Activated T-helper 9 cell treated with anti-CD3 and anti-CD28 coated beads, Interleukin-2, amount 50 U/mL, for 16 hours (primary cell): Measurements from ENCODE around the gene MET.

Experiments used
- DNase-seq: peaks from one replicate; pipeline ENCODE4 v3.0.0-alpha.2; 2020; ENCODE audit warnings: low read depth

The MET gene

DNA sequence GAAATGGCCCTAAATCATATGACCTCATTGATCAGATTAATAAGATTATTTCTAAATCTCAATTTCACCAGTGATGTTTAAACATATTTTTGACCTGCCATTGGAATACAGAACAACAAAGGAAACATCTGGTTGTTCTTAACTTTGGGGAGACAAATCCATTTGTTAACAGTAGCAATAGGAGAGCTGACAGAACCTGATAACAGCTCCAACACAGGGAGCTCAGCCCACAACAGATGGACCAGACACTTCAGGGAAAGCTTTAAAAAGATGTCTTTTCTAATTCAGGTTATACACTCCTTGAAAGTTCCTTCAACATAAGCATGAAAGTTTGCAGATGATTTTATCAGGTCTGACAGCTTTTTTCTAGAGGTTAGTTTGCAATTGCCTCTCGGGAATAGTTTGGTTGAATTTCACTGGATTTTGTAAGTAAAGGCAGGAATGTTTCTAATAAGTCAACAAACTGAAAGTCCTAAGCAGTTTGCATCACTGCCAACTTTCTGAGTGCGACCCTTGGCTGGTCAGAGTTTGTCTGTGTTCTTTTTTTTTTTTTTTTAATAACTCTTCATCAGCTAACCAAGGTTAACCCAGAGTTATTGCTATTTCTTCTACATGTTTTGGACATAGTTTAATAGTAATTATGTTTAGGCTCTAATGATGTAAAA, 6.5 kb upstream of the MET start:
- DNase-seq, result no peak

DNA sequence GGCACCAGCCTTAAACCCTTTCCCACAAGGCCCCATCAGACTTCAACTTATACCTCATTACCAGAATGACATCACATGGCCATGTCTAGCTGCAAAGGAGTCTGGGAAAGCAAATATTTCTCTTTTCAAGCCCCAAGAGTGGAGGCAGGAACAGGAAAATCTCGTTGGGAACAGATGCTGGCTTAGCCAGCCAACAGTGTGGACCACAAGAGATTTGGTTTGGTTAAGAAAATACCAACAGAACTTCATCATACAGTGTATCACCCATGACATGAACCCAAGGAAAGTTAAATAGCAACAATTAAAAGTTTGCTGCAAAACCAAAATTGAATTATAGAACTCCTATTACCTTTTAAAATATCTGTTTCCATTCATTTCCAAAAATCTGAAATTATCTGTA, 2.2 kb upstream of the MET start:
- DNase-seq, result no peak

DNA sequence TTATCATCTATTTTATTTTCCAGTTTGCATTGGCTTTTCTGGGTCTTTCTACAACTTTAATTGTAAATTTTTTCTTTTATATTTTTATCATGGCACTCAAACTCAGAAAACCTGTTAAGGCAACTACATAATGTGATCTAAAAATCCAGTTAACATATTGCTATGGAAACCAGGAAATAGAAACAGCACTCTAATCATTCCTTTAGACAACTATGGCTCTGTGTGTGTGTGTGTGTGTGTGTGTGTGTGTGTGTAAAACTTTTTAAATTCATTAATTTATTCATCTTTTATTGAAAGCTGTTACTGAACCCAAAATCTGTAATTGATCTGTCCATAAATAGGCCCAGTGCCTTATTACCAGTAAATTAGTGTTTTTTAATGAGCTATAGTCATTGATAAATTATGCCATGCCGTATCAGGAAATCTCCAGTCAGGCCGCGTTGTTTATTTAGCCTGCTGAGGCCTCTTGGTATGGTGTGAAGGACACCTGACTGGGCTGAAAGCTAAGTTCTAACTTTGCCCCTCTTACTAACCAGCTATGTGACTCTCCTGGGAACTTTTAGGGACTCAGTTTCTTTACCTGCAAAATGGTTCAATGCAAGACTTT, 1.5 kb upstream of the MET start:
- DNase-seq, result no peak

DNA sequence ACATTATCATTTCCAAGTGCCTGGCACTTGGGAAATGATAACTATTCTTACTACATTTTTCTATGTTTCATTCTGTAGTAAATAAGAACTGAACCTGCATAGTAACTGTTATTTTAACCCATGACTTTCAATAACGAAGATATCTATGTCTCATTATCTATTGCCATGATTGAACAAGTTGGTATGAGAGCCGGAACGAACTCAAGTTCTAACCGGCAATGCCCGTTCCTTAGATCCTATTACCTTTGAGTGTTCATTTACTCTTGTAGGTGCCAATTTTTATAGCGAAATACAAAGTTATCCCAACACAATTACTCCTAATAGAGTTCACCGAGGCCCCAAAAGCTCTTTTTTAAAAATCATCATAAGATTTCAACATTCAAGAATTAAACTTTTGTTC, 885 bp upstream of the MET start:
- no peak for DNase-seq

DNA sequence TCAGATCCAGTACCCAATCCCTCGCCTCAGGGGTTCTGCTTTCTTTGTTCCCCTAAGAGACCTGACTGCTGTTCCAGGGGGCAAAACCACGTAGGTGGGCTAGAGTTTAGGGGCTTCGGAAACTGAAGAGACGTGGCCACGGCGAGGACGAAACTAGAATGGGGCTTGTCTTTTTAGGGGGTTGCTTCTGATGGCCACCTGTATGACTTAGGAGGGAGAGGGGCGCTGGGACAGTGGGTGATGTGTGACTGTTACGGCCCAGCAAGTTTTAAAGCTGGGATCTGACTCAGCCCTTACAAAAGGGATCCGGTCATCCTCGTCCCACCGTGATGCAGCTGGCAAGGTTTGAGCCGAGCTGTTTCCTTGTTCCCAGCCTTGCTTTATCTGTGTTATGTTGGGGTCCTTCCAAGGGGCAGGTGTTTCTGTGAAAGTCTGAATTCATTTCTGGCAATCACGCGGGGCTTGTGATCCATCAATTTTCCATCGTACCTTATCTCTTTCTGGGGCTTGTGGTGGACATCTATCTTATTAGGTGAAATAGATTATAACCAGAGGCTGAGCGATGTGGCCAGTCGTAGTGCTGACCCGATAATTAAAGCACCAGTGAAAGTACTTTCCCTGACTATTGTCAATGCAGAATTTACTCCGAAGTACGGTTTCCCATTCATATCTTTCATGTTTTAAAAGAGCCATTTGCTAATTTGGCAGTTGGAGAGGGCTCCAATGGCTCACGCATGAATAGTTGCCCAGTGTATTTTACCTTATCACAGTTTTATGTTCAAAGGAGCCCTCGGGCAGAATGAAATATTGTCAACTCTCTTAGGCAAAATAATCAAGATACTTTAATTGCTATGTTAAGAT, 830 bp downstream of the MET start:
- no peak for DNase-seq

DNA sequence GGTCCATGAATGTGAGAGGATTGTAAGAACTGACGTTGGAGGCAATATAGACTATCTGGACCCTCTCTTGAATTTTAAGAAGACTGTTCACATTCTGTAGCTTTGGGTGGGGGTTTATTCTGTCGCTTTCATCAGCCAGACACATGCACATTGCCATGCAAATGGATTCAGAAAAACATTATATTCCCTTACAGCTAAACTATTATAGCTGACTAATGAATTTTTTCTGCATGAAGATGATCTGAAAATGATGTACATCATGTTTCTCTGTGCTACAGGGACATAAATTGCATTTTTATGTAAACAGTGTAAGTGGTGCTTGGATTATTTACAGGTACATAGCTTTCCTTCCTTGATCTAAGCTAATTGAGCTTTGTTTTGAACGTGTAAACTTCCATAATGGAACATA, 1.5 kb downstream of the MET start:
- DNase-seq, result no peak

DNA sequence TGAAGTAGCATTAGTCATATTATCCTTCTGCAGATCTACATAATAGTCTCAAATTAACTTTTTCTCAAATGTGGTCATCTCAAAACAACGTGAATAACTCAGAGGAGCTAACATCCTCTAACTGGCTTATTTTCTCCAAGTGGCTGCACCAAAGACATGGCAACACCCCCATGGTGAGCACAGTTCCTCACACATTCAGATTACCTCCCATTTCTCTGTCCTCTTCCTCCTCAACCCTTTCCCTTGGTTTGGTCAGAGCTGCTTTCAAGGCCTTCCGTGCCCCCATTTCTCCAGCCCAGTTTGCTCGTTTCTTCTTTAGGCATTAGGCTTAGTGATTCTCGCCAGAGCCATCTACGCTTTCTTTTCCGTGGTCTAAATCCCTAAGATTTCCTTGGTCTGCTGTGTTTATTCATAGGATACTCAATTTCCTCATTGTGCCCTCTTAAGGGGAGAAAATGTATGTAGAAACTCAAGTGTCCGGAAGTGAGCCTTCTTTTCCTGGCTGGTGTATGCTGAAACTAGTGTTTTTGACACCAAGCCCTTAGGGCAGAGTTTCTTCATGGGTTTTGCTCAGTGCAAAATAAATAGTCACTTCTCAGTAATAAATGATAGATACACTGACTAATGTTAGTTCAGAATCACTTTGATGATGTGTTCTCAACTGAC, 2.6 kb downstream of the MET start:
- no peak for DNase-seq

DNA sequence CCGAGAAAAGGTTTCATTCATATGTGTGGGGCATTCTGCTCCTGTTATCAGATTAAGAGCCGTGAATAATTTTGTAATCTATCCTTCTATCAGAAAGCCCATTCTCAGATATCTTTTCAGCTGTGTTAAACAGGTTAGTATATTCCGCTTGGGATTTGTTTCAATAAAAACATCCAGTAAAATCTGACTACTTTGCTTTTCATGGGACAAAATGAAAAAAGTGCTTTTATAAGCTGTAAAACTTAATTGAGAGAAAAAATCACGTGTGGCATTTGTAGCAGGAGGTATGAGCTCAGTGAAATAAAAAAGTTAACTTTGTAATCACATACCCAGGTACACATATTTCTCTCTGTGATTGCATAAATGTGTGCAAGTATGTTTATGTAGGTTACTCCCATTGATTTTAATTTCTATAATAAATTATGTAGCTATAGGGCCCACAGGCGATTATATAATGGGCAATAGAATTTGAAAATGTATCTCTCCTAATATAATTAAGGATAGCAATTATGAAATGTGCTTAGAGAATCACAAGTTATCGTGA, 3.9 kb downstream of the MET start:
- DNase-seq, result no peak

DNA sequence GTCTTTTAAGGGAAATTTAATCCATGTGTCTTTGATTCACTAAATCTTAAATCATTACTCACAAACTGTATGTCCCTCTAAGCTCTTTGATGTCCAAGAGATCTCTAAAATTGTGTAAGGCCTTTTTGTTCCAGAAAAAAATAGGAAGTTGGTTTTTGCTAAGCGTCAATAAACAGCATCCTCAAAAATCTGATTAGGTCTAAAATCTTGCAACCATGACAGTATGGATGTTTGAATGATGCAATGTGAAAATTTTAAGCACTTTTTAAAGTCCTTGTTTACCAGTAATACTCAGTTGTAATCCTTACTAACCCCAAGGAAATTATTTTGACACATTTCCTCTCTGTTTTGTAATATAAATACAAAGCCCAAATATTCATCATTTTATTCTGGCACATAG, 6.8 kb downstream of the MET start:
- no peak for DNase-seq

DNA sequence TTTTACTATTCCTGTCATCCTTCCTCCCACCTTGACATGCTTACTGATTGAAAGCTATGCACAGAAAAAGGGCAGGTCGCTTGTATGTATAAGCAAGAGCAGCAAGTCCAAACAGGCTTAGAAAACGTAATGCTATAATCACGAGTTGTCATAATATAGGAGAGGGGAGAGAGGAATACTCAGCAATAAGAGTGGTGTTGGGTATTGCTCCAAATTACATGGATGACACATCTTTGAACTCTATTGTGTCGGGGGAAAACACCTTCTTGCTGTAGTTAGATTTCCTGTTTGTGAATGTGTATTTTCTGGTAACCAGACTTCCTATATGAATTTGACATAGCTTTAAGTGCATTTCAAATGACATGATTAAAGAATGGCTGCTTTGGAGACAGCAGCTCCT, 7.5 kb downstream of the MET start:
- no peak for DNase-seq

DNA sequence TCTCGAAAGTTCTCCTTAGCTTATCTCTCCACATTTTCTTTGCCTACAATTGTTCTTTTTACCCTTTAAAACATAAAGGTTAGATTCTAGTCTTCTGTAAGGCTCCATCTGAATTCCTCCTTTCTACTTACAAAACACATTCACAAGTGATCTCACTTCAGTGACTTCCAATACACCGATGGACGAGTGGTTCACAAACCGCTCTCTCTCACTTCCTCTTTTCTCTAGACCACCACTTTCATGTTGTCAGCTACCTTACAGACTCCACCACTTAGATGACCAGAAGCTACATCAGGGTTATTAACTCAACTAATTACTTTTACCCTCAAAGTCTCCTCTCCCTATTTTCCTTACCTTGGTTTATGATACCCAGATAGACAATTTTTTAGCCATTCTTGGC, 11.8 kb downstream of the MET start:
- no peak for DNase-seq

DNA sequence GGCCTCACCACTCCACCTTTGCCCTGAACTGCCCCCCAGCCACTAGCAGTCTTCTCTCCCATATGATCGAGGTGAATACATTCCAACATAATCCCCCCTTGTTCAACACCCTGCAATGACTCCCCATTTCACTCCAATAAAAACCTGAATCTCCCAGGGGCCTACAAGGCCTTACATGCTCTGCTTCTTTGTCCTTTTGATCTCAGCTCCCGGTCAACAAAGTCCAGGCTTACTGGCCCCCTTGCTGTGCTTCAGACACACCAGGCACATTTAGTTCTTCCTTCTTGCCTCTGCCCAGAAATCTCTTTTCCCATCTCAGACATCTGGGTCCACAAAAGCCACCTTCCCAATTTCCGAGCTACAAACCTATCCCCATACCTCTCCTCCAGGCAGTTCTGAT, 14.0 kb downstream of the MET start:
- no peak for DNase-seq

DNA sequence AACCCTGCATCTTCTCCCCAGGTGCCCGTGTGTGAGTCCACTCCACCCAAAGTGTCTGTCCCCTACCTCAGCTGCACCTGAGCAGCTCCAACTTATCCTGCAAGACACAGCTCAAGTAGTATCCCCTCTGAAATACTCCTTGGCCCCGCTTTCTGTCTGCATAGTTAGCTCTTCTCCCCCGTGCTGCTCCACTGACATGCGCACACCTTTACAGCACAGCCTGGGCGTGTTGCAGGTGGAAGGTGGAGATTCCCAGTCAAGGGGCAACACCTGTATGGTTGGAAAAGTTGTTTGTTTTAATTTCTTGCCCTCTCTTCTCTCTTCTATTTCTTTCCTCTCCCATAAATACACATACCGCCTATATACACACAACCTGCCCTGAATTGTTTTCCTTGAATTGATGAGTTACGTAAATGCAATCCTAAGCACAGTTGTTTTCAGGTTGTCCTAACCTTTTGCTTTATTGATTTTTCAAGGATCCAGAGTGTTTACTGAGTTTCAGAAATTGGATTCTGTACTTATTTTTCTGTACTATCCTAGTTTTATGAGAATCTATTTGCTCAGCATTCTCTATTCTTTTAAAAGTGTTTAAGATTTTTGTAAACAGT, 14.9 kb downstream of the MET start:
- DNase-seq, result no peak

DNA sequence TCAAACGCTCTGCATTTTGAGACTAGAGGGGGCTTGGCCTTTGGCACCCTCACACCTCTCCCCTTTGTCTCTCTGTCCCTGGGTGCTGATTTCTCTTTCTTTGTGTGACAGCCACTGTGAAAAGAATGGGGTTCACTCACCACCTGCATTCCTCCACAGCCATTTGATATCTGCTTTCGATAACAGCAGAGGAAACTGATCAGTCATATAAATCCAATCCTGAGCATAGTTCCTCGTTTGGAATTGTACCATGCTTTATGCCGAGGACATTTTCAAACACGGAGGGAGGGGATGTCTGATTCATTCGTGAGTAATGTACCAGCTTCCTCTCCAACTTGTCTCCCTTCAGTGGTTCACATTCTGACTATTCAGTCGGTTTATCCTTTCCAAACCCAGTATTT, 15.8 kb downstream of the MET start:
- no peak for DNase-seq

DNA sequence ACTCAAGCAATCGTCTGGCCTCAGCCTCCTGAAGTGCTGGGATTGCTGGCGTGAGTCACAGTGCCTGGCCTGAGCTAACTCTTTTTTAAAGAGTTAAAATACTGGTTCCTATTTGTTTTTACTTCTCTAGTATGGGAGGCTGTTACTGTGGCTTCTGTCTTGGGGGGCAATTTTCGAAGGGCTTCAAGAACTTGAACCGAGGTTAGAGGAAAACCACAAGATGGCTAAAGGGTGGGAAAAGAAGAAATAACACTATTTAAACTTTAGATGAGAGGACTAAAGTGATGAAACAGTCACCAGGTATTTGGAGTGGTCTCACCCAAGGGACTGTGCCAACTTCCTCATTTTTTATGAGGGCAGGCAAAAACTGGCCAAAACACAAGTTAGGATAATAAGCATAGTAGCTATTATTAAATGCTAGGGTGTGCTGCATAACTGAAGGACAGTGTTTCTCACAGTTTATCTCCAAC, 17.8 kb downstream of the MET start:
- DNase-seq, result no peak

DNA sequence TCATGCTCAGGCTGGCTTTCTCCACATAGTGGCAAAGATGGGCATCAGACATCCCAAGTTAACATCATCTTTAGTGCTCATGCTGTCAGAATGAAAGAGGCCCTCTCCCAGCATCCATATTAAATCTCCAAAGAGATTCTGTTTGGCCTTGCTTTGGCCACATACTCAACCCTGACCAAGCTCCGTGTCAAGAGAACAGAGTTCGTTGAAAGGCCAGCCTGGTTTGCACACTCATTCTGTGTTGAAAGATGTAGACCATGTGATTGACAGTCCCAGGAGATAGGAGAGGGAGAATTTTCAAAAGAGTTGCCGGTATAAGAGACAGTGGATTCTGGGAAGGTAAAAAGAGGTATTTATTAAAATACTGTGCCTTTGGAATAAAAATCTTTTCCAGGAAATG, 19.7 kb downstream of the MET start:
- no peak for DNase-seq

DNA sequence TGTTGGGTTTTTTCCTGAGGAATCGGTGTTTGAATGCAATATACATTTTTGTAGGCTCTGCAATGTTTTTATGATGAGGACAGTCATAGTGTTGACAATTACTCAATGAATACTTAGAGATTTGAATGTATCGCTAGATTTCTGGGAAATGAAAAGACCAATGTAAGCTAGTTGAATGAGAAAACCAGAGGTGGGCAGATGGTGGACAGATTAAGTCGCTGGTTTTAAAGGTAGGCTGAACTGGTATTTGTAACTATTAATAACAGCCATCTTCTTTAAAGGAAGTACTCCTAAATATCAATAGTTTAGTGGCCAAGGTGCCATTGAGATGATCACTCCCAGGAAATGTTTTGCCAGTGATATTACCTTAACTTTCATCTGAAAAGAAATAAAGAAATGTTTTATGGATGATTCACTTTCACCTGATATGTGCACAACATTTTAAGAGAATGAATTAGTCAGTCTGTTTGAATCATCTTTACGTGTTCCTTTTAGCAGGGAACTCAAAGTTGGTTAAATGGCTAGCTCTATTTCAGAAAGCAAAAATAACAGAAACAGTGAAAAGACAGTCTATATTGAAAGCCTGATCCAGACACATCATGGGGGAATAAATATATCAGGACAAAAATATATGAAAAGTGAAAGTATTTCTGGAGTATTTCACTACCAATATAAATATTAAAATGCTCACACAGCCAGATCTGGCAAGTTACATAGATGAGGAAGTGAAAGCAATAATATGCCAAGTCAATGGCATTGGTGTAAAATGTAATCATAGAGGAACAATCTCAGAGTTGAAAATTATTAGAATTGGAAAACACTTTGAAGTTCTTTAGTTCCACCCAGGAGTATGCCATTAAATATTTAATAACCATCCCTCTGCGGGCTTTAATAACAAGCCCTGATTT, 20.7 kb downstream of the MET start:
- no peak for DNase-seq

DNA sequence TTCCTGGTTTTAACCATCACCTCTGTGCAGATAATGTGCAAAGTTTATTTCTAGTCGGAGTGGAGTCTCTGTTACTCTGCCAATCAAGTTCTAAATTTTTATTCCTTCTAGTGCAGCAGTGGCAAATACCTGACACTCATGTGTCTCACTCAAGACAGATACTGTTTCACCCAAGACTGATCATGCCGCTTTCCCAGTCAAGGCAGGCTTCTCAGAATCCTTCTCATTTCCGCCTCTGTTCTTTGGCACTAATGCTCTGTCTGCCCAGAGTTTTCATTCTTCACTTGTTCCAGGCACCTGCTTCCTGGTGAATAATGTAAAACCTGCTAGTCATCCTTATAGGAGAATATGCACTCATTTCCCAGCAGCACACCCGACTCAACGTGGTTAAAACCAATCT, 24.7 kb downstream of the MET start:
- no peak for DNase-seq

DNA sequence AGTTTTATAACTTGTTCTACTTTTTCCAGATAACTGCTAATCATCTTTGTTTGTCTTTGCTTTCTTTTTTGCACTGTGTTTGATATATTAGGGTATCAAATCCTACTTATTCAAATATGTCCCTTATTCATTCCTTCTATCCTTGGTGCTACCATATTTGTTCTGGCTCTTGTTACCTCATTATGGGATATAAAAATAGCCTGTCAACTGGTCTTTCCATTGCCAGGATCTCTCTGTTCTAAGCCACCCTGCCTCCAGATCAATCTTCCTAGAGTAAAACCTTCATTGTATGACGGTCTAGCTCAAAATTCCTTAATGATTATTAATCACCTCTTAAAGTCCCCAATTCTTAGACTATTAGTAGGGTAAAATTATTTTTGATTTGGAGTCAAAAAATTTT, 25.2 kb downstream of the MET start:
- DNase-seq, result no peak

DNA sequence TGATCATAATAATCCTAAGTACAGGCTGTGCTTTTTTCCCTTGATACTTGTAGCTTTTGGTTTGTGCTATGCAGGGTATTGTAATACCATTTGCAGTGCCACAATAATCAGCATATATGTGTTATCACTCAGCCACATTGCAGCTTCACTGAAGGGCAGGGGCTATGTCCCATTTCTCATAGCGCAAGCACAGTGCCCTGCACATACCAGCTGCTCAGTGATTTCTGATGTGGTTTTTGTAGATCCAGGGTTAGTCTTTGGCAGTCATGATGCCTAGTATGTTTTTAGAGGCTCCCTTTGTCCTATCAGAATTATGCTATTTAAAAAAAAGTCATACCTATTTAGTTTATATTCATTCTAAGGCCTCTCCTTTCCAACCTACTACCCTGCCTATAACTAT, 25.8 kb downstream of the MET start:
- no peak for DNase-seq

DNA sequence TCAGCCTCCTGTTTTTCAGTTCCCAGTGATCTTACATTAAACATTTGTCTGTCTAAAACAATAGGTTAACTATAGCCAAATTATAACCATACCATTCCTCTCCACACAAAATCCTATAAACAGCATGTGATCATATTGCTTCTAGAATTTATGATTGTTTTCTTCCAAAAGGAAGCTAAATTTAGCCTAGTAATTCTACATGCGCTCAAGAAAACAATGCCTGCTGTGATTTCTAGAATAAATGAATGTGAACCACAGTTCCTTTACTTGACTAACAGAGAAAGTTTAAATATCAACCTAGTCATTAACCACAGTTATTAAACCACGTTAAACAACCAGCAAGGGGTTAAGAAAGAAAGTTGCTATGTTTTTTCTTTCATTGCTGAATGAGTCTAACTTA, 26.4 kb downstream of the MET start:
- no peak for DNase-seq
